K562 (cell line): ENCODE measurements around the gene ZNF358. TPM values are rescaled to one million over a fixed set of nuclear protein-coding genes. Genes with fewer than 3 reads are reported as not detected.

ENCODE experiments used
- ATF2 ChIP-seq: sonication (generic); formaldehyde crosslinking; IDR thresholded peaks from 2 replicates; pipeline ENCODE4 v1.8.1; 2022; ENCODE audit warnings: missing genetic modification reagents
- CBFA2T3 ChIP-seq: fragments of 450-650 bp; IDR thresholded peaks from 2 replicates; pipeline ENCODE4 v1.6.1; 2017
- CREB3 ChIP-seq: fragments of 450-650 bp; conservative IDR thresholded peaks from 2 replicates; pipeline ENCODE4 v1.6.1; 2016; ENCODE audit warnings: missing genetic modification characterization, low read depth, mild to moderate bottlenecking, missing compliant biosample characterization, moderate library complexity
- E2F5 ChIP-seq: sonication (generic); formaldehyde crosslinking; IDR thresholded peaks from 2 replicates; pipeline ENCODE4 v1.8.0; 2022; ENCODE audit warnings: mild to moderate bottlenecking, missing genetic modification reagents
- HLTF ChIP-seq: fragments of 450-650 bp; IDR thresholded peaks from 2 replicates; pipeline ENCODE4 v1.6.1; 2016
- HMBOX1 ChIP-seq: sonication (generic); IDR thresholded peaks from 2 replicates; pipeline ENCODE4 v1.6.1; 2016
- HNRNPK ChIP-seq: fragments of 200-400 bp; formaldehyde crosslinking; IDR thresholded peaks from one replicate; pipeline ENCODE4 v1.6.1; 2018; ENCODE audit warnings: mild to moderate bottlenecking, low read depth, low read length; ENCODE audit not compliant: poor library complexity, severe bottlenecking
- KHSRP ChIP-seq: fragments of 450-650 bp; IDR thresholded peaks from 2 replicates; pipeline ENCODE4 v1.6.1; 2017
- MCM7 ChIP-seq, 2 experiments: fragments of 450-650 bp; IDR thresholded peaks; 2 replicates each; pipeline ENCODE4 v1.6.1; 2016 to 2018
- MEF2A ChIP-seq: IDR thresholded peaks from 2 replicates; pipeline ENCODE4 v1.6.1; 2011; ENCODE audit warnings: low read depth, mild to moderate bottlenecking, low read length, moderate library complexity; ENCODE audit not compliant: control insufficient read depth
- MEF2D ChIP-seq: conservative IDR thresholded peaks from 2 replicates; pipeline ENCODE4 v1.6.1; 2016; ENCODE audit warnings: low read depth, missing genetic modification characterization, missing compliant biosample characterization
- NCOA4 ChIP-seq: fragments of 450-650 bp; IDR thresholded peaks from 2 replicates; pipeline ENCODE4 v1.6.1; 2018; ENCODE audit warnings: mild to moderate bottlenecking; ENCODE audit not compliant: partially characterized antibody
- NR1H2 ChIP-seq: sonication (generic); formaldehyde crosslinking; IDR thresholded peaks from 2 replicates; pipeline ENCODE4 v1.4.0; 2020; ENCODE audit warnings: mild to moderate bottlenecking, missing genetic modification reagents
- SIN3A ChIP-seq, 2 experiments: fragments of 150-350 bp in 1 of 2; IDR thresholded peaks; 2 replicates each; pipeline ENCODE4 v1.6.1; 2011 to 2016; ENCODE audit warnings: borderline replicate concordance in 2 of 2, low read depth in 2 of 2, low read length in 2 of 2, mild to moderate bottlenecking in 2 of 2, moderate library complexity in 2 of 2; ENCODE audit not compliant: control insufficient read depth in 1 of 2
- SIX5 ChIP-seq, 2 experiments: IDR thresholded peaks; 2 replicates each; pipeline ENCODE4 v1.6.1; 2011; ENCODE audit warnings: low read length in 2 of 2, borderline replicate concordance in 1 of 2, low read depth in 1 of 2, mild to moderate bottlenecking in 1 of 2, moderate library complexity in 1 of 2; ENCODE audit not compliant: insufficient read depth in 1 of 2
- ZBTB11 ChIP-seq, 3 experiments: fragments of 200-800 bp in 1 of 3; fragments of 250-450 bp in 1 of 3; fragments of 450-650 bp in 1 of 3; sonication (Bioruptor Pico) in 1 of 3; sonication (Bioruptor generic) in 1 of 3; formaldehyde crosslinking in 1 of 3; IDR thresholded peaks; 2 replicates each; pipeline versions ENCODE4 v1.6.1 to v1.8.0; 2016 to 2022; ENCODE audit warnings: mild to moderate bottlenecking in 2 of 3, missing genetic modification characterization in 2 of 3, missing compliant biosample characterization in 1 of 3, moderate library complexity in 1 of 3
- ZNF449 ChIP-seq: fragments of 250-450 bp; sonication (Bioruptor Pico); IDR thresholded peaks from 2 replicates; pipeline ENCODE4 v1.8.0; 2022; ENCODE audit warnings: moderate library complexity, mild to moderate bottlenecking, inconsistent platforms
- polyA plus RNA-seq, 8 experiments: library from polyadenylated mRNA; depleted of rRNA in 4 of 8; stranded (reverse) in 5 of 8; unstranded in 3 of 8; fragments of >200 nt; fragmentation: Nextera tagmentation in 2 of 8; fragmentation: Illumina TruSeq in 1 of 8; extraction: Ambion mirVana in 2 of 8; extraction: Trizol in 1 of 8; gene quantifications; 2 replicates each; pipeline versions ENCODE4 v1.2.1 to v1.2.3, GENCODE V29; 2011 to 2014; ENCODE audit warnings: inconsistent platforms in 1 of 8, missing spikeins in 1 of 8
- total RNA-seq, 7 experiments: library from RNA; depleted of rRNA in 6 of 7; stranded (reverse); fragments of >200 nt in 6 of 7; fragmentation: Illumina TruSeq in 2 of 7; extraction: Trizol in 2 of 7; gene quantifications; 2 replicates each; pipeline versions ENCODE4 v1.2.1 to v1.2.3, GENCODE V29; 2011 to 2021; ENCODE audit warnings: low replicate concordance in 1 of 7

Gene ZNF358
- total and polyA plus RNA-seq, 9 of the 15 experiments (the other 6 are each of a cell fraction or from before 2014, with no cell fraction given): 0.04 to 17.2 (median 4.9) TPM

- peak; percentile 98 to 99 for TF ChIP-seq SIN3A (IDR thresholded peaks at IDR 0.05; ENCODE audit: borderline replicate concordance in 2 of 2, control insufficient read depth in 1 of 2, low read depth in 2 of 2, low read length in 2 of 2)
- TF ChIP-seq ATF2 (CRISPR knock-in tag): peak; percentile 91
- TF ChIP-seq KHSRP: no peak
- TF ChIP-seq MCM7 (IDR thresholded peaks at IDR 0.05): peak in 1 of 2 experiments; percentile 46; a peak in 1 of 4 replicates
- no peak for TF ChIP-seq HLTF
- no peak for TF ChIP-seq ZNF449 (CRISPR knock-in tag)
- TF ChIP-seq HMBOX1: no peak
- TF ChIP-seq MEF2D (tag): 0 out of 2 replicates have a peak, but pooled peaks have one; percentile 62
- peak; percentile 88 for TF ChIP-seq CREB3 (tag)
- TF ChIP-seq HNRNPK: no peak
- peak in 1 of 3 experiments; percentile 82; a peak in 2 of 6 replicates for TF ChIP-seq ZBTB11 (CRISPR knock-in tag; IDR thresholded peaks at IDR 0.05)
- peak; percentile 99 for TF ChIP-seq NR1H2 (CRISPR knock-in tag)
- no peak for TF ChIP-seq NCOA4
- TF ChIP-seq E2F5 (CRISPR knock-in tag): peak; percentile 99
- no peak for TF ChIP-seq CBFA2T3
- no peak for TF ChIP-seq SIX5 (IDR thresholded peaks at IDR 0.05; ENCODE audit: borderline replicate concordance in 1 of 2, insufficient read depth in 1 of 2, low read depth in 1 of 2, low read length in 2 of 2)
- TF ChIP-seq MEF2A: no peak
Measured at GRCh38 chr19:7562646-7563393, 46.9 kb downstream of the ZNF358 start (continued).
